ENCODE measurements around the gene PPFIA1.

Gene PPFIA1

DNA sequence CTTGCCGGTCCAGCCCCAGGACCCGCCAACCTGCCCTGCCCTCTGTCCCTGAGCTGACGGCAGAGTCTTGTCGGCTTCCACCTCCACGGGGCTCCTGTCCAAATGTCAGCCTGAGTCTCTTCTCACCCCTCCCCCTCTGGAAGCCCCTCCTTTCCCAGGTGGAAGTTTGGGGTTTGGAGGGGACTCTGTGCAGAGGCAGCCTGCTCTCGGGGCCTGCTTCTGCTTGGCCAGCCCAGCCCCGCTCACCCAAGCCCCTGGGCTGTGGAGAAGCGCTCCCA, 158.9 kb downstream of the PPFIA1 start:
- TF ChIP-seq EGR1 (IDR thresholded peaks at IDR 0.05) (no peak), TEAD4 (IDR thresholded peaks at IDR 0.05) (no peak), CEBPB (IDR thresholded peaks at IDR 0.05) (no peak), EP300 (IDR thresholded peaks at IDR 0.05; ENCODE audit: borderline replicate concordance) (no peak)

DNA sequence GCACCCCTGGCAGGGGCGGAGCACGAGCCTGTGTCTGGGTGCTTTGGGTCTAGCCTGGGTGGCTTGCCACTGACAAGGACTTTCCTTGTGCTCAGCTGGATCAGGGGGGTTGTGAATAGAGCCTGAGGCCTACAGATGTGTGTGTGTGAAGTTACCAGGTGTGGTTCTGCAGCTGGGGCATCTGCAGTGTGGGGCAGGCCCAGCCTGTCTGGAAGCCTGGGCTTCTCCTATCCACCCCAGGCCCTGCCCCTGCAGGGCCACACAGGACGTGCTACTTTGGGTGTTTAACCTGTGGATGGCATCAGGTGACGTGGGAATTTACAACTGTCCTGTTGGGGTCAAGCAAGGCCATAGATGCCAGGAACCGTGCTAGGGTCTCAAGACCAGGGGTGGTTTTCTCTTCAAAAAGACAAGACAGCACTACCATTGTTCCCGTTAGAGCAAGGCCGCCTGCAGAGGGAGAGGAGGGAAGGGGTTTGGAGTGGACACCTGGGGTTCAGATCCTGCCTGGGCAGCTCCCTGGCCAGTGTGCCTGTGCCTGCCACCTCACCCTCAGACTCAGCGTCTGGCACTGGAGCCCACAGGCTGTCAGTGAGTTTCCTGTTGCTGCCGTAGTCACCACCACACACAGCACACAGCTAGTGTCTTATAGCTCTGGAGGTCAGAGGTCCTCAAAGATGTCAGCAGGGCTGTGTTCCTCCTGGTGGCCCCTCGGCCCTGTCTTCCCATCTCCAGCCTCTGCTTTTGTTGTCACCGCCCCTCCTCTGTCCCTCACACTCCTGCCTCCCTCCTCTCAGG, 159.4 kb downstream of the PPFIA1 start:
- TF ChIP-seq, protein P1, sequence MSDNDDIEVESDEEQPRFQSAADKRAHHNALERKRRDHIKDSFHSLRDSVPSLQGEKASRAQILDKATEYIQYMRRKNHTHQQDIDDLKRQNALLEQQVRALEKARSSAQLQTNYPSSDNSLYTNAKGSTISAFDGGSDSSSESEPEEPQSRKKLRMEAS (IDR thresholded peaks at IDR 0.05) = no peak
- TF ChIP-seq NFIC (IDR thresholded peaks at IDR 0.05) (no peak), CEBPB (IDR thresholded peaks at IDR 0.05) (no peak), TCF12 (IDR thresholded peaks at IDR 0.05; ENCODE audit: low read depth) (no peak), TAF1 (IDR thresholded peaks at IDR 0.05; ENCODE audit: low read depth) (no peak), YY1 (IDR thresholded peaks at IDR 0.05; ENCODE audit: low read depth) (no peak), RAD21 (IDR thresholded peaks at IDR 0.05; ENCODE audit: low read depth) (no peak), CREB1 (IDR thresholded peaks at IDR 0.05; ENCODE audit: low read depth) (no peak), TEAD4 (IDR thresholded peaks at IDR 0.05) (no peak), FOXM1 (IDR thresholded peaks at IDR 0.05; ENCODE audit: borderline replicate concordance, low read depth) (no peak), ZBTB7A (IDR thresholded peaks at IDR 0.05; ENCODE audit: low read depth) (no peak), EGR1 (IDR thresholded peaks at IDR 0.05) (no peak), EP300 (IDR thresholded peaks at IDR 0.05; ENCODE audit: borderline replicate concordance) (no peak)
- TF ChIP-seq, protein P2, sequence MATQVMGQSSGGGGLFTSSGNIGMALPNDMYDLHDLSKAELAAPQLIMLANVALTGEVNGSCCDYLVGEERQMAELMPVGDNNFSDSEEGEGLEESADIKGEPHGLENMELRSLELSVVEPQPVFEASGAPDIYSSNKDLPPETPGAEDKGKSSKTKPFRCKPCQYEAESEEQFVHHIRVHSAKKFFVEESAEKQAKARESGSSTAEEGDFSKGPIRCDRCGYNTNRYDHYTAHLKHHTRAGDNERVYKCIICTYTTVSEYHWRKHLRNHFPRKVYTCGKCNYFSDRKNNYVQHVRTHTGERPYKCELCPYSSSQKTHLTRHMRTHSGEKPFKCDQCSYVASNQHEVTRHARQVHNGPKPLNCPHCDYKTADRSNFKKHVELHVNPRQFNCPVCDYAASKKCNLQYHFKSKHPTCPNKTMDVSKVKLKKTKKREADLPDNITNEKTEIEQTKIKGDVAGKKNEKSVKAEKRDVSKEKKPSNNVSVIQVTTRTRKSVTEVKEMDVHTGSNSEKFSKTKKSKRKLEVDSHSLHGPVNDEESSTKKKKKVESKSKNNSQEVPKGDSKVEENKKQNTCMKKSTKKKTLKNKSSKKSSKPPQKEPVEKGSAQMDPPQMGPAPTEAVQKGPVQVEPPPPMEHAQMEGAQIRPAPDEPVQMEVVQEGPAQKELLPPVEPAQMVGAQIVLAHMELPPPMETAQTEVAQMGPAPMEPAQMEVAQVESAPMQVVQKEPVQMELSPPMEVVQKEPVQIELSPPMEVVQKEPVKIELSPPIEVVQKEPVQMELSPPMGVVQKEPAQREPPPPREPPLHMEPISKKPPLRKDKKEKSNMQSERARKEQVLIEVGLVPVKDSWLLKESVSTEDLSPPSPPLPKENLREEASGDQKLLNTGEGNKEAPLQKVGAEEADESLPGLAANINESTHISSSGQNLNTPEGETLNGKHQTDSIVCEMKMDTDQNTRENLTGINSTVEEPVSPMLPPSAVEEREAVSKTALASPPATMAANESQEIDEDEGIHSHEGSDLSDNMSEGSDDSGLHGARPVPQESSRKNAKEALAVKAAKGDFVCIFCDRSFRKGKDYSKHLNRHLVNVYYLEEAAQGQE (IDR thresholded peaks at IDR 0.05; ENCODE audit: low read depth) = no peak
- TF ChIP-seq, protein P3, sequence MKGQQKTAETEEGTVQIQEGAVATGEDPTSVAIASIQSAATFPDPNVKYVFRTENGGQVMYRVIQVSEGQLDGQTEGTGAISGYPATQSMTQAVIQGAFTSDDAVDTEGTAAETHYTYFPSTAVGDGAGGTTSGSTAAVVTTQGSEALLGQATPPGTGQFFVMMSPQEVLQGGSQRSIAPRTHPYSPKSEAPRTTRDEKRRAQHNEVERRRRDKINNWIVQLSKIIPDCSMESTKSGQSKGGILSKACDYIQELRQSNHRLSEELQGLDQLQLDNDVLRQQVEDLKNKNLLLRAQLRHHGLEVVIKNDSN (IDR thresholded peaks at IDR 0.05) = no peak

DNA sequence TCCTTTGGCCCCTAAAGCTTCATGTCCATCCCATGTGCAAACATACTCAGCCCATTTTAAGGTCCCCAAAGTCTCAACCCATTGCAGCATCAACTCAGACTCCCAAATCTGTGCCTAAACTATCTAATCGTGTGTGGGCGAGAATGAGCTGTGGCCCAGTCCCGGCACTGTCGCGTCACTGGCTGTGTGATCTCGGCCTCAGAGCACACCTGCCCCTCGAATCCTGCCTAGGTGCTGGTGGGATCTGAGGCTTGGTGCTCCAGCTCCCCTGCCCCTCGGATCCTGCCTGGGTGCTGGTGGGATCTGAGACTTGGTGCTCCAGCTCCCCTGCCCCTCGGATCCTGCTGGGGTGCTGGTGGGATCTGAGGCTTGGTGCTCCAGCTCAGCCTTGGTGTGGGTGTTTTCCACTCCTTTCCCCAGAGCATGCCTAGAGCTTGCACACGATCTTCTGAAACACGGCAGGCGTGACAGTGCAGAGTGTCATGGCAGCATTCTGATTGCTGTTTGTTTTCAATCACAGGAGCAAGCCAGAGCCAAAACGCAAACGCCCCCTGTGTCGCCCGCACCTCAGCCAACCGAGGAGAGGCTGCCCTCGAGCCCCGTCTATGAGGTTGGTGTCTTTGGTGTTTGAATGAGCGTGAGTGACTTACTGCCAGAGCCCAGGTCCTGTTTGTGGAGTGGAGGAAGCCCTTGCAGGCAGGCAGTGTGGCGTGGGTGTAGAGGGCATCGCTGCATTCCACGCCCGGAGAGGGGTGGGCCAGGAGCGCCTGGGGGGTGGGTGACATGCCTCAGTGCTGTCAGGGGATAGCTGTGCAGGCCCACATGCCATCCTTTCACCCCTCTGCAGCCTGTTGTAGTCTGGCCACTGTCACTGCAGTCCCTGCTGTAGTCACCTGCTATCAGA, 160.4 kb downstream of the PPFIA1 start:
- TF ChIP-seq EP300 (IDR thresholded peaks at IDR 0.05; ENCODE audit: borderline replicate concordance) (no peak), EGR1 (IDR thresholded peaks at IDR 0.05) (no peak), CREB1 (IDR thresholded peaks at IDR 0.05; ENCODE audit: low read depth) (no peak), TCF12 (IDR thresholded peaks at IDR 0.05; ENCODE audit: low read depth) (no peak), NFIC (IDR thresholded peaks at IDR 0.05) (no peak), ZBTB7A (IDR thresholded peaks at IDR 0.05; ENCODE audit: low read depth) (no peak), RAD21 (IDR thresholded peaks at IDR 0.05; ENCODE audit: low read depth) (no peak), FOXM1 (IDR thresholded peaks at IDR 0.05; ENCODE audit: borderline replicate concordance, low read depth) (no peak), TAF1 (IDR thresholded peaks at IDR 0.05; ENCODE audit: low read depth) (no peak), TEAD4 (IDR thresholded peaks at IDR 0.05) (no peak), CEBPB (IDR thresholded peaks at IDR 0.05) (no peak), YY1 (IDR thresholded peaks at IDR 0.05; ENCODE audit: low read depth) (no peak)
- TF ChIP-seq, protein P1 (IDR thresholded peaks at IDR 0.05) = no peak
- TF ChIP-seq, protein P2 (IDR thresholded peaks at IDR 0.05; ENCODE audit: low read depth) = no peak
- TF ChIP-seq, protein P3 (IDR thresholded peaks at IDR 0.05) = no peak

DNA sequence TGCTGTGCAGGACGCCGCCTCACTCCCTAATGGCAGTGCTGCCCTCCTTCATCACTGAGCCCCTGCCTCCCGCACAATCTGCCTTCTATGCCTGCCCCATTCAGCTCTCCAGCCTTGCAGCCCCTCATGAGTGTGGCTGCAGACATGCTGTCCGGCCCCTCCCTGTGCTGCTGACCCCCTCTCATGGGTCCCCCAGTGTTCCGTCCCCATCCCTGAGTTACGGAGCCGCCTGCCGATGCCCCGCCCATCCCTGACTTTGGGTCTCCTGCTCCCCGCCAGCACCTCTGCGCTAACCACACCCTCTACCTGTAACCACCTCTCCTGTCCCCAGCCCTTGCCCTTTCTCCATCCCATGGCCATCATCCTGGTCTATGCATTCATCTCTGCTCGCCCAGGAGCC, 161.1 kb downstream of the PPFIA1 start:
- no peak for TF ChIP-seq YY1 (IDR thresholded peaks at IDR 0.05; ENCODE audit: low read depth)
- TF ChIP-seq CREB1 (IDR thresholded peaks at IDR 0.05; ENCODE audit: low read depth) = no peak
- TF ChIP-seq, protein P3 (IDR thresholded peaks at IDR 0.05) = no peak
- no peak for TF ChIP-seq EP300 (IDR thresholded peaks at IDR 0.05; ENCODE audit: borderline replicate concordance)
- TF ChIP-seq ZBTB7A (IDR thresholded peaks at IDR 0.05; ENCODE audit: low read depth) = no peak
- no peak for TF ChIP-seq NFIC (IDR thresholded peaks at IDR 0.05)

DNA sequence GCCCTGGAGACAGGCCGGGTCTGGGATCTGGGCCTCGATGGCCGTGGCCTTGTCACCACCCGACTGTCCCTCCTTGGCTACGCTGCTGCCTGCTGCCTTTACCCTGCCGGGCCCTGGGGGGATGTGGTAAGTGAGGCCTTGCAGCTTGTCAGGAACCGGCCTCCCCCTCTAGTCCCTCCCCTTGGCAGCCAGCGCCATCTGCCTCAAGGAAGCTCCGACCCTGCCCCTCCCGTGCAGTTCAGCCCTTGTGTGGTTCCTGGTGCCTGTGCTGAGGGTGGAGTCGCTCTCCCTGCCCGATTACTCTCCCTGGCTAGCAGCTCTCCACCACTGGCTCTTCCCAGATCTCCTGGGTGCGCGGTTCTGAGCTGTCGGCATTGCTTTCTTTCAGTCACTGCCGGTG, 161.6 kb downstream of the PPFIA1 start:
- TF ChIP-seq, protein P1 (IDR thresholded peaks at IDR 0.05) = no peak
- TF ChIP-seq YY1 (IDR thresholded peaks at IDR 0.05; ENCODE audit: low read depth) (no peak), EP300 (IDR thresholded peaks at IDR 0.05; ENCODE audit: borderline replicate concordance) (no peak), TAF1 (IDR thresholded peaks at IDR 0.05; ENCODE audit: low read depth) (no peak), CEBPB (IDR thresholded peaks at IDR 0.05) (no peak), ZBTB7A (IDR thresholded peaks at IDR 0.05; ENCODE audit: low read depth) (no peak), TCF12 (IDR thresholded peaks at IDR 0.05; ENCODE audit: low read depth) (no peak), CREB1 (IDR thresholded peaks at IDR 0.05; ENCODE audit: low read depth) (no peak), FOXM1 (IDR thresholded peaks at IDR 0.05; ENCODE audit: borderline replicate concordance, low read depth) (no peak), RAD21 (IDR thresholded peaks at IDR 0.05; ENCODE audit: low read depth) (no peak), NFIC (IDR thresholded peaks at IDR 0.05) (no peak)
- TF ChIP-seq, protein P2 (IDR thresholded peaks at IDR 0.05; ENCODE audit: low read depth) = no peak
- TF ChIP-seq, protein P3 (IDR thresholded peaks at IDR 0.05) = no peak
